HG03565 (cell line): ENCODE data around the gene IDNK.

Source experiments
- ATAC-seq: cut with Tn5 transposase; IDR thresholded peaks from one replicate; pipeline ENCODE4 v1.9.1; 2021; ENCODE audit warnings: mild to moderate bottlenecking, moderate library complexity; ENCODE audit not compliant: unreplicated experiment

Gene IDNK

DNA sequence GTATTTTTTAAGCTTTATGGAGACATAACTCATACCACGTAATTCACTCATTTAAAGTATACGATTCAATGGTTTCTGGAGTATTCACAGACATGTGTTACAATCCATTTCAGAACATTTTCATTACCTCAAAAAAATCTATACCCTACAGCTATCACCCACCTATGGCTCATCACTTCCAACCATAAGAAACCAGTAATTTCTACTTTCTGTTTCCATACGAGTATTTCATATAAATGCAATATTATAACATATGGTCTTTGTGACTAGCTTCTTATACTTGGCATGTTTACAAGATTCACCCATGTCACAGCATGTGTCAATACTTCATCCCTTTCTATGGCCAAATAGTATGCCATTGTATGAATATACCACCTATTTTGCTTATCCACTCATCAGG lies 66.0 kb downstream of the IDNK start:
- no peak for ATAC-seq

DNA sequence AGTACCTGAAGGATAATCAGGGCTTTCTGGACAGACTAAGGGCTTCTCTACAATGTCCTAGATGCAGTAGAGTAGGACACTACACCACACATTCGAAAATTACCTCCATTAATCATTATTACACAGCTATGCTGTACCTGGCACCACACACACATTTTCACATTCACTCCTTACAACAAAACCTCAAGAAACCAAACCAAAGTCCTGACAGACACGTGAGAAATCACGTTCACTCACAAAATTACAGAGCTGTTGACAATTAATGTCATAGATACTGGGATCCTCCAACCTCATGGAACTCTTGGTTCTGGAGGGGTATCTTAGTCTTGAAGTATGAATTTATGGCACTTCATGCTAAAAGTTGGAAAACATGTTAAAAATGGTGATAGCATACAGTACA lies 68.5 kb downstream of the IDNK start:
- ATAC-seq = no peak
